GM12891 (cell line): Measurements from ENCODE around the gene ANKFN1.

Source experiments
- POLR2AphosphoS5 ChIP-seq: IDR thresholded peaks from 2 replicates; pipeline ENCODE4 v1.6.1; 2011; ENCODE audit warnings: low read depth, low read length, control low read depth
- POU2F2 ChIP-seq: IDR thresholded peaks from 2 replicates; pipeline ENCODE4 v1.6.1; 2011; ENCODE audit warnings: low read depth, mild to moderate bottlenecking, control low read depth, low read length, moderate library complexity

GRCh38 chr17:56172517-56172982 is 19.3 kb downstream of the ANKFN1 start:
- TF ChIP-seq POU2F2, result no peak
- TF ChIP-seq POLR2AphosphoS5, result no peak
